ENCODE results near the gene RBM12. TPM values are rescaled to one million over a fixed set of nuclear protein-coding genes. Genes with fewer than 3 reads are reported as not detected.

The RBM12 gene
- total RNA-seq, 1 donor, result 56.1 TPM

DNA sequence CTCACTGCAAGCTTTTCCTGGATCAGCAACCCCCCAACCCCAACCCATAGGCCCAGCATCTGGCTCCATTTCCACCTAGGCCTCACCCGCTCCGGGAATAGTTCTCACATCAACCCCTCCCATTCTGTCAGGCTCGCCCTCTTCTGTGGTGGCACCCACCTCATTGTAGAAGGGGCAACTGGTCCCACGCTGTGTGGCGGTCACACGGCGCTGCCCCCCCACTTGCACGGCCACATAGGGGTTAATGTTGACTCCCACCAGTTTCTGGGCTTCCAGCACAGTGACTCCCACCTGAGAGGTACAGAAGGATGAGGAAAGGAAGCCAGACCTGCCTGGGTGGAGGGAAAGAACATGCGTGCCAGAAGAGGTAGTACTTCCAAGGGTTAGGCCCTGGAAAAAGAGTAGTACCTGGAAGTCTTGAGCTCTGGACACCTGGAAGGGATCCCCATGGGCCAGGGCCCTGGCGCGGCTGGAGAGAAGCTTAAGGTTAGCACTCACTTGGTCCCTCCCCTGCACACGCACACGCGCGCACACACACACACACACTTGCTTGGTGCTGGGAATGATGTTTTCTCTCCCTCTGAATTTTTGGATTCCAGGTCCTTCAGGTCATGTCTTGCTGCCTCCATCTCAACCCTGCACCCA, 61.7 kb downstream of the RBM12 start:
- H3K4me3 ChIP-seq (ENCODE audit: low read depth, low read length), result no peak overlapping the region
- DNase-seq (ENCODE audit: low read depth), result no peak
- TF ChIP-seq, protein P1, sequence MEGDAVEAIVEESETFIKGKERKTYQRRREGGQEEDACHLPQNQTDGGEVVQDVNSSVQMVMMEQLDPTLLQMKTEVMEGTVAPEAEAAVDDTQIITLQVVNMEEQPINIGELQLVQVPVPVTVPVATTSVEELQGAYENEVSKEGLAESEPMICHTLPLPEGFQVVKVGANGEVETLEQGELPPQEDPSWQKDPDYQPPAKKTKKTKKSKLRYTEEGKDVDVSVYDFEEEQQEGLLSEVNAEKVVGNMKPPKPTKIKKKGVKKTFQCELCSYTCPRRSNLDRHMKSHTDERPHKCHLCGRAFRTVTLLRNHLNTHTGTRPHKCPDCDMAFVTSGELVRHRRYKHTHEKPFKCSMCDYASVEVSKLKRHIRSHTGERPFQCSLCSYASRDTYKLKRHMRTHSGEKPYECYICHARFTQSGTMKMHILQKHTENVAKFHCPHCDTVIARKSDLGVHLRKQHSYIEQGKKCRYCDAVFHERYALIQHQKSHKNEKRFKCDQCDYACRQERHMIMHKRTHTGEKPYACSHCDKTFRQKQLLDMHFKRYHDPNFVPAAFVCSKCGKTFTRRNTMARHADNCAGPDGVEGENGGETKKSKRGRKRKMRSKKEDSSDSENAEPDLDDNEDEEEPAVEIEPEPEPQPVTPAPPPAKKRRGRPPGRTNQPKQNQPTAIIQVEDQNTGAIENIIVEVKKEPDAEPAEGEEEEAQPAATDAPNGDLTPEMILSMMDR (IDR thresholded peaks at IDR 0.05; ENCODE audit: insufficient read depth, low read depth, low read length), result no peak

DNA sequence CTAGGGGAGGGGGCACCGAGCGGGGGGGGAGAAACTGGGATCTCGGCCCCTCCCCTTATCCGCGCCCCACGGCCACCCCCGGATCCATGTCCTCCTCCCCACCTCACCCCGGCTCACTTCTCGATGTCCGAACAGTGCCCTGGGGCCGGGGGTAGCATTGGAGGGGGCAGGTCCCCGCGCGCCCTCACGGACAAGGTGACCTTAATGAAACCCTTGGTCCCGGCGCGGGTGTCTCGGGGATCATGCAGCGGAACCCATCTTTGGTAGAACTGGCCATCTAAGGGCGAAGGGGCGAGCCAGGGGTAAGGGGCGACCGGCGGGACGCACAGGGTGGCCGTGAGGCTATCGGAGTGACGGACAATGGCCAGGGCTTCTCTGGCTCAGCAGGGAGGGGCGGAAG, 62.7 kb downstream of the RBM12 start:
- TF ChIP-seq, protein P1 (IDR thresholded peaks at IDR 0.05; ENCODE audit: insufficient read depth, low read depth, low read length), result no peak
- DNase-seq (ENCODE audit: low read depth), result no peak
- H3K4me3 ChIP-seq (ENCODE audit: low read depth, low read length), result peak overlapping the region; percentile 59

DNA sequence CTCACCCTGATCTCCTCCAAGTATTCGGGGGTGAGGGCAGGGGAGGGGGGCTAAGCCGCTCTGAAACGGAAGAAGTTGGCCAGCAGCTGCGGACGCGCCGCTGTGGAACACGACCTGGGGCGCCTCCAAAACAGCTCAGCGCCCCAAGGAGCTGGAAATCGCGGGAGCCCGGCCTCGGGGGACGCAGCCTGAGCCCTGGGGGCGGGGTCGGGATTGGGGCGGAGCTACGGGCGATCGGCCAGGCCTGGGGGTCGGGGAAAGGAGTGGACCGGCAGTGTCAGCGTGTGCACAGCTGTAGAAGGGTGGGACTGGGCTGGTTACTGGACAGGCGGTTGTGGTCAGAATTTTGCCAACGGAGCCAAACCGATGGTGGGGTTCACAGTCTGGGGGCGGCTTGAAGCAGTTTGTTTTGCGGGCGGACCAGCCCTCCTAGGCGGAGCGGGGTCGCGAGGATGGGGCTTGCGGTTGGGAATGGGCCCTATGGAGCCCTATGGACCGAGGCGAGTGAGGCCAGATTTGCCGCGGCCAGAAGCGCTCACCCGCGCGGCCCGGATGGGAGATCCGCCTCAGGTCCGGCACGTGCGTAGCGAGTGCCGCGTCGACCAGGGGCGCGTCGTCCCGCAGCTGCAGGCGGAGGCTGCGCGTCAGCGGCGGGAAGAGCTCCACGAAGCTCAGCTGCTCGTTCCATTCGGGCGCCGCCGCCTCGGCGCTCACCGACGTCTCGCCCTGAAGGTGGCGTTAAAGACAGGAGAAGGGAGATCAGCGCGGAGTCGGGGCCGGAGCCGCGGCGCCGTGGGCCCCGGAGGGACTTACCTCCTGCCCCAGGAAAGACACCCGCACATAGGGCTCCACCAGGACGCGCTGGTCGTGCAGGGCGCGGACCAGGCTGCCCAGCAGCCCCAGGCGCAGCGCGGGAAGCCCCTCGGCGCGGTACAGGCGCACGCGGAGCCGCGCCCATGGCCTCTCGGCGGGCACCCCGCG, 63.4 kb downstream of the RBM12 start:
- peak; percentile 82 for DNase-seq (ENCODE audit: low read depth)
- peak overlapping the region; percentile 59 for H3K4me3 ChIP-seq (ENCODE audit: low read depth, low read length)
- TF ChIP-seq, protein P1 (IDR thresholded peaks at IDR 0.05; ENCODE audit: insufficient read depth, low read depth, low read length), result peak; percentile 48

DNA sequence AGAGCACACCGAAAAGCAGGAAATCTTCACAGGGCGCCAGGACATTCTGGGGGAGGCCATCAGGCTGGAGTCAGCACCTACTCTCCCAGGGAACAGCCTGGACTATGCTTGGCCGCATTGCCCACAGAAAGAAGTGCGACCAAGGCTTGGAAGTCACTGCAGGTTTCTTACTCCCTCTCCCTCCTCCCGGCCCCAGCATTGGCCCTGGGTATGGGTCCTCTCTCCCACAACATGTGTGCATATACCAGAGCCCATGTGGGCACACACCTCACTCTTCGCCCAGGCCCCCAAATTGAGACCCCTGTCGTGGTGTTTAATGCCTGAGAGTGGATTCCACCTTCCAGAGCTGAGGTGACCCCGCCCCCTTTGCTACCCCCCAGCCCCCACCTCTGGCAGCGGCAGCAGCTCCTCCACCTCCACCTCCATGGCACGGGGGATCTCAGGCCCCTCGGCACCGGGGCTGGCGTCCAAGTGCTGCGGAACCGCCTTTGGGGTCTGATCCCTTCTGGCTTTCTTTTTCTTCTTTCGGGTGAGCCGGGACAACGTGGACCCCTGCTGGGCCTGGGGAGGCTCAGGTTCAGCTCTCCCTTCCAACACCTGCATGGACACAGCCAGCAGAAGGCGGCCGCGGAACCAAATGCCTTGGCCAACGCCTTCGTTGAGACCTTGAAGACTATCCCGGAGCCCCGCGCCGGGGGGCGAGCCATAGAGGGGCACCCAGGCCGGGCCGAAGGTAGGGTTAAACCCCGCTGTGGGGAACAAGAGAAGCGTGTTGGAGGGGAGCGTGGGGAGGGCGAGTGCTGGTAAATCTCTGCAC, 64.3 kb downstream of the RBM12 start:
- DNase-seq (ENCODE audit: low read depth), result no peak
- H3K4me3 ChIP-seq (ENCODE audit: low read depth, low read length), result peak overlapping the region; percentile 59
- TF ChIP-seq, protein P1 (IDR thresholded peaks at IDR 0.05; ENCODE audit: insufficient read depth, low read depth, low read length), result no peak

DNA sequence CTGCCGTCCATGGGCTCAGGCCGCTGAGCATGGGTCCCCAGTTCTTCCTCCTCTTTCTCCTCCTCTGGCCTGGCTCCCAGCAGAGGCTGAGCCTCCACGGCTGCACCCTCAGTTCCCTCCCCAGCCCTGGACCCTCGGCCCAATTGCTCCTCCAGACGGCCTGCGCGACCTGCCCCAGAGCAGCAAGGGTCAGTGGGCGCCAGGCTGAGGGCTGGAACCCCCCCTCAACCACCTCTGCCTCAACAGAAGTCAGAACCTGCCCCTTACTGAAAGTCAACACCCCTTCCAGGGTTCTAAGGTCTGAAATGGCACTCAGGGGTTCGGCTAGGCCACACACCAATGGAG, 65.0 kb downstream of the RBM12 start:
- no peak for DNase-seq (ENCODE audit: low read depth)
- TF ChIP-seq, protein P1 (IDR thresholded peaks at IDR 0.05; ENCODE audit: insufficient read depth, low read depth, low read length), result no peak
- no peak overlapping the region for H3K4me3 ChIP-seq (ENCODE audit: low read depth, low read length)

Small RNA genes lying within 50 kb of the gene (small RNA-seq; reads per million reads assigned to genes)
- gene RNU6-759P, result not detected

Other genes starting within 250 kb of the RBM12 start
- 8.1 and 10.8 TPM in 2 replicates for gene GDF5, start 226.7 kb downstream of the RBM12 start, total RNA-seq
- 14.5 and 22.0 TPM in 2 replicates for gene CEP250, start 209.3 kb downstream of the RBM12 start, total RNA-seq
- gene C20orf173, start 135.2 kb downstream of the RBM12 start, total RNA-seq, result not detected in 2 replicates
- 278 and 325 TPM in 2 replicates for gene ERGIC3, start 122.8 kb downstream of the RBM12 start, total RNA-seq
- 5.6 and 8.1 TPM in 2 replicates for gene SPAG4, start 49.1 kb downstream of the RBM12 start, total RNA-seq
- 92.0 and 143 TPM in 2 replicates for gene CPNE1, start within 50 bp of the RBM12 start, total RNA-seq
- 37.0 and 40.6 TPM in 2 replicates for gene NFS1, start 34.5 kb upstream of the RBM12 start, total RNA-seq
- 143 and 189 TPM in 2 replicates for gene ROMO1, start 34.5 kb upstream of the RBM12 start, total RNA-seq
- gene RBM39, start 77.4 kb upstream of the RBM12 start, total RNA-seq, result 279 and 372 TPM in 2 replicates
- gene PHF20, start 107.1 kb upstream of the RBM12 start, total RNA-seq, result 32.5 and 34.5 TPM in 2 replicates

Data from fibroblast of villous mesenchyme (primary cell).